T-helper 1 cell treated with Interleukin-12 subunit alpha and Interleukin-12 subunit beta and Interleukin-4 antibody, amounts not matched to agents 30 μg/mL and 1 μg/mL, for 36 hours (primary cell): ENCODE measurements around the gene GRIK2.

Experiments used
- H3K27ac Mint-ChIP-seq: one replicate; pipeline ENCODE4 v1.8.0; 2021; ENCODE audit warnings: mild to moderate bottlenecking, mixed read lengths
- H3K27me3 Mint-ChIP-seq: one replicate; pipeline ENCODE4 v1.8.0; 2021; ENCODE audit warnings: low read depth, mixed read lengths
- H3K36me3 Mint-ChIP-seq: one replicate; pipeline ENCODE4 v1.8.0; 2021; ENCODE audit warnings: low read depth, mixed read lengths
- H3K4me1 Mint-ChIP-seq: one replicate; pipeline ENCODE4 v1.8.0; 2021; ENCODE audit warnings: low read depth, mixed read lengths
- H3K4me3 Mint-ChIP-seq: one replicate; pipeline ENCODE4 v1.8.0; 2021; ENCODE audit warnings: mild to moderate bottlenecking, moderate library complexity, mixed read lengths
- H3K9me3 Mint-ChIP-seq: one replicate; pipeline ENCODE4 v1.8.0; 2021; ENCODE audit warnings: mixed read lengths

GRIK2 gene

DNA sequence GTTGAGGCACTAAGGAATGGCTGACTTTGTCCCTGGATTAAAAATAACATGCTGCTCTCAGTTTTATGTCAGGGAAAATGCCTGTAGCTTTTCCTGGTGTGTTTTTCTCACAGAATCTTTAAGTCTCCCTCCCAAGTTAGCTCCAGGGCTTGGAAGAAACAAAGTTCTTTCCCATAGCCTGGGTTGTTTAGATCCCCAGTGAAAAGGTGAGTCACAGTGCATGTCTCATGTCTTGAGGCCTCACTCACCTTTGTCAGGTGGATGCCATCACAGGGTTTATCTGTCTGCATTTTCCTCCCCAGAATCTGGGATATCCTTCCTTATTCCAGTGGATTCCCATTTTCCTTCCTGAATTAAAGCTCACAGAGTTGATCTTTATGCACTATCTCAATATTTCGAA lies 722.4 kb downstream of the GRIK2 start:
- Mint-ChIP-seq H3K9me3 (no peaks in the 10 kb centered on the region), H3K4me3 (no peak overlapping the region), H3K27me3 (no peaks in the 10 kb centered on the region), H3K4me1 (no peaks in the 10 kb centered on the region), H3K36me3 (no peaks in the 10 kb centered on the region), H3K27ac (no peak overlapping the region)

GRCh38 chr6:102118034-102118433 lies 724.5 kb downstream of the GRIK2 start:
- H3K27me3 Mint-ChIP-seq: no peaks in the 10 kb centered on the region
- no peak overlapping the region for H3K27ac Mint-ChIP-seq
- H3K4me3 Mint-ChIP-seq: no peak overlapping the region
- H3K9me3 Mint-ChIP-seq: no peaks in the 10 kb centered on the region
- H3K36me3 Mint-ChIP-seq: no peaks in the 10 kb centered on the region
- no peaks in the 10 kb centered on the region for H3K4me1 Mint-ChIP-seq
